GM13976 (cell line): Measurements from ENCODE around the gene TMPRSS11D.

Experiments used
- DNase-seq: peaks from one replicate; pipeline ENCODE4 v3.0.0; 2012; ENCODE audit warnings: low spot score
- CTCF ChIP-seq: IDR thresholded peaks from 2 replicates; pipeline ENCODE4 v1.5.1; 2012; ENCODE audit warnings: borderline replicate concordance, mild to moderate bottlenecking; ENCODE audit not compliant: insufficient read depth; ENCODE audit errors: extremely low read depth, missing control alignments, control extremely low read depth
- in situ Hi-C: fragments of 300-500 bp; cut with MboI; formaldehyde crosslinking; loops from one replicate; pipeline ENCODE4 v1.12.0; 2022; ENCODE audit warnings: low sequenced_read_pairs, mixed read lengths, inconsistent platforms; ENCODE audit not compliant: unreplicated experiment

TMPRSS11D gene

GRCh38 chr4:67926485-67926884 lies 42.7 kb upstream of the TMPRSS11D start:
- no peak for TF ChIP-seq CTCF
- no peak for DNase-seq
- in situ Hi-C loops = no loop called here

- DNase-seq = no peak
- in situ Hi-C loops = loop anchor here (25.0 kb wide), 1 partner anchor 385 kb away; the partner anchor contains the start of gene CENPC
- no peak for TF ChIP-seq CTCF
Measured at GRCh38 chr4:67922697-67923096, 38.9 kb upstream of the TMPRSS11D start.

- no peak for TF ChIP-seq CTCF
- DNase-seq = no peak
- in situ Hi-C loops = loop anchor here (25.0 kb wide), 1 partner anchor 381 kb away; the partner anchor contains the start of gene CENPC
Measured at GRCh38 chr4:67918428-67918827, 34.6 kb upstream of the TMPRSS11D start.

GRCh38 chr4:67915400-67915966 lies 31.7 kb upstream of the TMPRSS11D start:
- in situ Hi-C loops = loop anchor here (25.0 kb wide), 1 partner anchor 378 kb away; the partner anchor contains the start of gene CENPC
- no peak for DNase-seq
- TF ChIP-seq CTCF = no peak

- DNase-seq = no peak
- no peak for TF ChIP-seq CTCF
- in situ Hi-C loops = loop anchor here (25.0 kb wide), 1 partner anchor 375 kb away; the partner anchor contains the start of gene CENPC
Measured at GRCh38 chr4:67912080-67912479, 28.3 kb upstream of the TMPRSS11D start.

- TF ChIP-seq CTCF = no peak
- DNase-seq = no peak
- in situ Hi-C loops = loop anchor here (25.0 kb wide), 1 partner anchor 374 kb away; the partner anchor contains the start of gene CENPC
Measured at GRCh38 chr4:67911638-67912037, 27.8 kb upstream of the TMPRSS11D start.

GRCh38 chr4:67911141-67911540 lies 27.3 kb upstream of the TMPRSS11D start:
- TF ChIP-seq CTCF = no peak
- DNase-seq = no peak
- in situ Hi-C loops = loop anchor here (25.0 kb wide), 1 partner anchor 374 kb away; the partner anchor contains the start of gene CENPC
